Measurements from ENCODE around the gene HGF.

Gene HGF

GRCh38 chr7:81790120-81790500, 20.3 kb upstream of the HGF start:
- no peak for DNase-seq (ENCODE audit: extremely low read depth, insufficient read length)
- H3K27me3 ChIP-seq (replicated peaks; ENCODE audit: control insufficient read depth, insufficient read depth, low read length), result no peaks in the 10 kb centered on the region
- no peak overlapping the region for H3K4me3 ChIP-seq (replicated peaks; ENCODE audit: low read depth, low read length)
- H3K36me3 ChIP-seq (ENCODE audit: control insufficient read depth, insufficient read depth, low read length), result no peaks in the 10 kb centered on the region
- TF ChIP-seq CTCF (IDR thresholded peaks at IDR 0.05; ENCODE audit: insufficient read depth, low read length, poor library complexity, severe bottlenecking), result no peak

- no peak for DNase-seq (ENCODE audit: extremely low read depth, insufficient read length)
- no peak for TF ChIP-seq CTCF (IDR thresholded peaks at IDR 0.05; ENCODE audit: insufficient read depth, low read length, poor library complexity, severe bottlenecking)
- H3K4me3 ChIP-seq (replicated peaks; ENCODE audit: low read depth, low read length), result no peak overlapping the region
- no peaks in the 10 kb centered on the region for H3K36me3 ChIP-seq (ENCODE audit: control insufficient read depth, insufficient read depth, low read length)
- no peaks in the 10 kb centered on the region for H3K27me3 ChIP-seq (replicated peaks; ENCODE audit: control insufficient read depth, insufficient read depth, low read length)
Measured at GRCh38 chr7:81789406-81790119, 19.7 kb upstream of the HGF start.

GRCh38 chr7:81788246-81788645, 18.4 kb upstream of the HGF start:
- no peak for TF ChIP-seq CTCF (IDR thresholded peaks at IDR 0.05; ENCODE audit: insufficient read depth, low read length, poor library complexity, severe bottlenecking)
- Histone ChIP-seq H3K4me3 (replicated peaks; ENCODE audit: low read depth, low read length) (no peak overlapping the region), H3K36me3 (ENCODE audit: control insufficient read depth, insufficient read depth, low read length) (no peaks in the 10 kb centered on the region), H3K27me3 (replicated peaks; ENCODE audit: control insufficient read depth, insufficient read depth, low read length) (no peaks in the 10 kb centered on the region)
- DNase-seq (ENCODE audit: extremely low read depth, insufficient read length), result no peak

DNA sequence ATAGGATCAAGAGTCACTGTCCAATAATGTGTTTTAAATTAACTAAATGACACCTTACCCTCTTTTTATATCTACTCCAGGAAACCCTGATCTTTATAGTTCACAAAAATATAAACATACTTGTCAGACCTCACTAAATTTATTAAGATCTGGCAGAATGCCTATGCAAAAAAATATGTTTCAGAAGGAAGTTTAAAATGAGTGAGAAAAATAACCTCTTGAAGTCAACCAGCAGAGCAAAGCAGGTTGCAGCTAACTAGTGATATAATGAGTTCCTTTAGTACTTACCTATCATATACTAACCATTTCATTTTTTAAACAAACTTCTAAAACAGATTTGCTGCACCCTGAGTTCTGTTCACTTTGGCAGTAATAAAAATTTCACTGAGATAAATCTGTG, 14.0 kb upstream of the HGF start:
- no peaks in the 10 kb centered on the region for H3K36me3 ChIP-seq (ENCODE audit: control insufficient read depth, insufficient read depth, low read length)
- no peak overlapping the region for H3K4me3 ChIP-seq (replicated peaks; ENCODE audit: low read depth, low read length)
- H3K27me3 ChIP-seq (replicated peaks; ENCODE audit: control insufficient read depth, insufficient read depth, low read length), result no peaks in the 10 kb centered on the region
- no peak for DNase-seq (ENCODE audit: extremely low read depth, insufficient read length)
- no peak for TF ChIP-seq CTCF (IDR thresholded peaks at IDR 0.05; ENCODE audit: insufficient read depth, low read length, poor library complexity, severe bottlenecking)

DNA sequence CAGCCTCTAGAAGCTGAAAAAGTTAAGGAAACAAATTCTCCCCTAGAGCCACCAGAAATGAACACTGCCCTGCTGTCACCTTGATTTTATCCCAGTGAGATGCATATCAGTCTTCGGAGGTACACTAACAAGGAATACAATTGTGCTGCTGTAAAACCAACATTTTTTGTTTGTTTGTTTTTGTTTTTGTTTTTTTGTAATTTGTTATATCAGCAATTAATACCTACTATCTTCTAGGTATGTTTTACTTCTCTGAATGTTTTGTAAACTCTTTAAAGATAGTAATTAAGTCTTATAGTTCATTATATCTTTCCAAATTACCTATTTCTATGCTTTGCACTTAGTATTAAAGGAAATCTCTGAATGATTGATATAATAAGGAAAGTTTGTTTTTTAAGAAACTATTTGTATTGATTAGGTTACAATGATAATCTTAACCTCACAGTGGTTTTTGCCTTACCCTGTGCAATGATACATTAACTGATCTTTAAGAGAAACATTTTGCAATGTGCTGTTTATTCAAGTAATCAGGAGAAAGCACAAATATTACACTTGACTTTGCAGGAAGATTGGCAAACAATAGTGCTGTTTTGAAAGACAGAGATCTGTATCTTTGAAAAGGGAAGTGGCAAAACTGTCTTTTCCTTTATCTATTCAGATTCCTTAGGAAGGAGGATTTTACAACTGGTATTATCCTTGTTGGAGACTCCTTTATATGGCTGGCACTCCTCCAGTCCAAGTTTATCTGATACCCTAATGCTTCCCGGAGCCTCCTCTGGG, 11.3 kb upstream of the HGF start:
- H3K36me3 ChIP-seq (ENCODE audit: control insufficient read depth, insufficient read depth, low read length), result no peaks in the 10 kb centered on the region
- DNase-seq (ENCODE audit: extremely low read depth, insufficient read length), result no peak
- H3K4me3 ChIP-seq (replicated peaks; ENCODE audit: low read depth, low read length), result no peak overlapping the region
- no peak for TF ChIP-seq CTCF (IDR thresholded peaks at IDR 0.05; ENCODE audit: insufficient read depth, low read length, poor library complexity, severe bottlenecking)
- no peaks in the 10 kb centered on the region for H3K27me3 ChIP-seq (replicated peaks; ENCODE audit: control insufficient read depth, insufficient read depth, low read length)

All from GM06990 (cell line).